Esophagus squamous epithelium (tissue), 4 donors: Measurements from ENCODE around the gene MICB.

Experiments
- CTCF ChIP-seq, 6 experiments: fragments of 450-650 bp in 4 of 6; fragments of 200-600 bp in 2 of 6; sonication (generic) in 2 of 6; IDR thresholded peaks; one replicate each; pipeline ENCODE4 v1.5.1; 2016 to 2019; ENCODE audit warnings: antibody characterized with exemption in 6 of 6, mild to moderate bottlenecking in 4 of 6, moderate library complexity in 4 of 6
- POLR2A ChIP-seq, 4 donors: fragments of 450-650 bp; IDR thresholded peaks; one replicate each; pipeline ENCODE4 v1.6.1; 2017; ENCODE audit warnings: antibody characterized with exemption in 4 of 4, mild to moderate bottlenecking in 4 of 4, moderate library complexity in 3 of 4

- TF ChIP-seq CTCF (IDR thresholded peaks at IDR 0.05) (no peak), POLR2A (IDR thresholded peaks at IDR 0.05) (no peak)
These were observed 34.1 kb downstream of the MICB start for GRCh38 chr6:31531771-31532643.
